ENCODE measurements around the gene EXD3.
A peak's percentile ranks its signal among the peaks of the same experiment; 100 is the strongest.

Gene EXD3

DNA sequence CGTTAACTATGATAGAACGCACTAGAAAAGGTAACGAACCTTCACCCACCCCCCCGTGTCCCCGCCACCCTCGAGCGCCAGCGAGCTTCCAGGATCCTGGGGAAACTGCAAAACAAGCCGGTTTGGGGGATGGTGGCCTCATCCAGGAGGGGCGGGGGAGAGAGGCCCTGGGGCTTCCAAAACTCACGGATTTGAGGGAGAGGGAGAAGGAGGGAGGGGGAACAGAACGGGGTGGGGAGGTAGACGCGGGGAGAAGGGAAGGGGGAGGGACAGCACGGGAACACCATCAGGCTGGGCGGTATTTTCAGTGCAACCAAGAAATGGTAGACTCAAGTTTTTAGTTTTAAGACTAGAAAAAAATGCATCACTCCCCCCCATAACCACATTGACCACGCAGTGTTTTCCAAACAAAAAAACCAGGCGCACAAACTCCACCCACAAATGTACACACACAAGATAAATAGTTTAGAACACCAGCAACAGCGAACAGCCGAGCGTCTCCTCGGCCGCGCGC is 122.3 kb downstream of the EXD3 start:
- Histone ChIP-seq H3K9ac (ENCODE audit: low read length) (no peak overlapping the region), H3K4me1 (ENCODE audit: control insufficient read depth, insufficient read depth, low read length) (peaks cover 60% of the 10 kb centered on the region), H3K36me3 (ENCODE audit: control insufficient read depth, insufficient read depth, low read length) (no peaks in the 10 kb centered on the region), H3K4me3 (ENCODE audit: low read depth, low read length) (peak overlapping the region; percentile 77), H3K27me3 (ENCODE audit: control insufficient read depth, insufficient read depth, low read length) (peaks cover 54% of the 10 kb centered on the region), H3K27ac (ENCODE audit: low read depth, low read length) (no peak overlapping the region), H3K9me3 (ENCODE audit: control insufficient read depth, insufficient read depth, low read depth, low read length) (no peaks in the 10 kb centered on the region)

DNA sequence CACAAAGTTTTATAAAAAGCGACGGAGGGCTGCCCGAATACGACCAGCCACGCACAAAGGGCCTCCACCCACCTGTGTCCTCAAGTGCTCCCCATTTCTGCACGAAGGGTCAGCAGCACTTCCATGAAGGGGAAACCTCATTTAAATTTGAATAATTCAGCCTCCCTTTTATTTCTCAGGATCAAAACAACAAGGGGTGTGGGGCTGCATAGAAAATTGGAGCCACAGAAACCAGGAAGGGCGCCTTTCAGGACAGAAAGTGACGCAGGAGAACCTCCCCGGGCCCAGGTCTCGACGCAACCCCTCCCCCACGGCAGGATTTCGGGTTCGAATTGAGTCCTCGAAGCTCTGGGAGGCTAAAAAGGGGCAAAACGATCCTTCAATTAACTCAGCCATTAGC is 123.0 kb downstream of the EXD3 start:
- Histone ChIP-seq H3K4me3 (ENCODE audit: low read depth, low read length) (peak overlapping the region; percentile 77), H3K9ac (ENCODE audit: low read length) (no peak overlapping the region), H3K27me3 (ENCODE audit: control insufficient read depth, insufficient read depth, low read length) (peaks cover 56% of the 10 kb centered on the region), H3K36me3 (ENCODE audit: control insufficient read depth, insufficient read depth, low read length) (no peaks in the 10 kb centered on the region), H3K27ac (ENCODE audit: low read depth, low read length) (no peak overlapping the region), H3K4me1 (ENCODE audit: control insufficient read depth, insufficient read depth, low read length) (peaks cover 55% of the 10 kb centered on the region), H3K9me3 (ENCODE audit: control insufficient read depth, insufficient read depth, low read depth, low read length) (no peaks in the 10 kb centered on the region)

DNA sequence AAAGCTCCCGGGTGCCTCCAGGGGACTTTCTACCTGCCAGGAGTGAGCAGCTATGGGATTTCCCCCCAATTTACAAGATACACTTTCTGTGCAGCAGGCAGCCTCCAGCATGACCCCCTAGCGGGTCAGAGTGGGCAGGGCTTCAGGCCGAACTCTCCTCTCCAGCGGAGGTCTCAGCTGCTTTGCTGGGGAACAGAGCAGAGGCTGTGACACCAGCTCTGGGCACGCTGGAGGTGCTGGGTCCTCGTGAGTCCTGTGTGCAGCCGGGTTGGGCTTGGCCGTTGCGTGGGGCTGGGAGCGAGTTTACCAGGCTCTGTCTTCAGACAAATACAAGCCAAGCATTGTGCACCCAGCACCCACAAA is 123.8 kb downstream of the EXD3 start:
- peaks cover 63% of the 10 kb centered on the region for H3K27me3 ChIP-seq (ENCODE audit: control insufficient read depth, insufficient read depth, low read length)
- no peaks in the 10 kb centered on the region for H3K9me3 ChIP-seq (ENCODE audit: control insufficient read depth, insufficient read depth, low read depth, low read length)
- peaks cover 49% of the 10 kb centered on the region for H3K4me1 ChIP-seq (ENCODE audit: control insufficient read depth, insufficient read depth, low read length)
- H3K4me3 ChIP-seq (ENCODE audit: low read depth, low read length) = peak overlapping the region; percentile 23
- H3K36me3 ChIP-seq (ENCODE audit: control insufficient read depth, insufficient read depth, low read length) = no peaks in the 10 kb centered on the region
- no peak overlapping the region for H3K9ac ChIP-seq (ENCODE audit: low read length)
- H3K27ac ChIP-seq (ENCODE audit: low read depth, low read length) = no peak overlapping the region

DNA sequence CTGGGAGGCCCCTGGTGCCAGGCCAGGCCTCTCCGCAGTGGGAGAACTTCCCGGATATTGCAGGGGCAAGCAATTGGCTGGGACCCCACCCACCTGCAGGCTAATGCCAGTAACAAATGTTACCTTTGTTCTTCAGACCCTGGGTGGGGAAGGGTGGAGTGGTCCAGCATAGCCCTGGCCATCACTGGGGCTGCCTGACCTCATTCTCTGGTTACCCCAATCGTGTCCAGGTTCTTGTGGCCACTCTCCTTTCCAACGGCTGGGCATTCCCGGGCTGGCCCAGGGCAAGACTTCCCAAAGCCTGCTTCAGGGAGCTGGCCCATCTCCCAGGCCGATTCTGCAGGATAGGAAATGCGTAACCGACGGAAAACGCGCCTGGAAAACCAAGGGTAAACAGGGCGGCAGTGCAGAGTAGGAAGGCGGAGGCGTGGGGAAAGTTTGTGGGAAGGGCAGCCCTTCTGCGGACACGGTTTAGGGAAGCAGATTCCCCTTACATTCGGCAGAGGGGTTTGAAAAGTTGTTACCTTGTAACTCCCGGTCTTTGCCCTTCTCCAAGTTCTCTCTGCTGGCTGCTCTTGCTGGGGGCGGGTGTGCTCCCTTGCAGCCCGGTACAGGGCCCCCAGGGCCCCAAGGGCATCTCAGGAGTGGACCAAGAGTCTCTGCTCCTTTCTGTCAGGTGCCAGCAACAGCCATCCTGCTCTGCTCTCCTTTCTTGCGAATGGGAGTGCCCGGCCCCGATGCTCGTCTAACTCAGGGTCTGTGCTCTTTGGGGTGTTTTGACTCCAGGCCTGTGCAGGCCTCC is 124.4 kb downstream of the EXD3 start:
- Histone ChIP-seq H3K4me1 (ENCODE audit: control insufficient read depth, insufficient read depth, low read length) (peaks cover 45% of the 10 kb centered on the region), H3K27me3 (ENCODE audit: control insufficient read depth, insufficient read depth, low read length) (peaks cover 60% of the 10 kb centered on the region), H3K9ac (ENCODE audit: low read length) (no peak overlapping the region), H3K9me3 (ENCODE audit: control insufficient read depth, insufficient read depth, low read depth, low read length) (no peaks in the 10 kb centered on the region), H3K4me3 (ENCODE audit: low read depth, low read length) (peak overlapping the region; percentile 23), H3K27ac (ENCODE audit: low read depth, low read length) (no peak overlapping the region), H3K36me3 (ENCODE audit: control insufficient read depth, insufficient read depth, low read length) (no peaks in the 10 kb centered on the region)

DNA sequence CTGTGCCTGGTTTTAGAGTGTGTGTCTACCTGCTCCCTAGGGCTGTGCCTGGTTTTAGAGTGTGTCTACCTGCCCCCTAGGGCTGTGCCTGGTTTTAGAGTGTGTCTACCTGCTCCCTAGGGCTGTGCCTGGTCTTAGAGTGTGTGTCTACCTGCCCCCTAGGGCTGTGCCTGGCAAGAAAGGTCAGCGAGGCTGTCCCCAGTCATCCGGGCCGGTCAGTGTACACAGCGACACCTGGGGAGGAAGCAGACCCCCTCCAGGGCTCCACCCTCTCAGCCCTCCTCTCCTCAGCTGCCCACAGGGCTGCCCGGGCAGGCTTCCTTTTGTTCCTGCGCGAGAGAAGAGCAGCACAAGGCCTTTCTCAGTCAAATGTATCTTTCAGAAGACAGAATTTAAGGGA is 125.0 kb downstream of the EXD3 start:
- Histone ChIP-seq H3K27ac (ENCODE audit: low read depth, low read length) (no peak overlapping the region), H3K36me3 (ENCODE audit: control insufficient read depth, insufficient read depth, low read length) (no peaks in the 10 kb centered on the region), H3K4me1 (ENCODE audit: control insufficient read depth, insufficient read depth, low read length) (peaks cover 40% of the 10 kb centered on the region), H3K9ac (ENCODE audit: low read length) (no peak overlapping the region), H3K9me3 (ENCODE audit: control insufficient read depth, insufficient read depth, low read depth, low read length) (no peaks in the 10 kb centered on the region), H3K4me3 (ENCODE audit: low read depth, low read length) (peak overlapping the region; percentile 23), H3K27me3 (ENCODE audit: control insufficient read depth, insufficient read depth, low read length) (peaks cover 55% of the 10 kb centered on the region)

DNA sequence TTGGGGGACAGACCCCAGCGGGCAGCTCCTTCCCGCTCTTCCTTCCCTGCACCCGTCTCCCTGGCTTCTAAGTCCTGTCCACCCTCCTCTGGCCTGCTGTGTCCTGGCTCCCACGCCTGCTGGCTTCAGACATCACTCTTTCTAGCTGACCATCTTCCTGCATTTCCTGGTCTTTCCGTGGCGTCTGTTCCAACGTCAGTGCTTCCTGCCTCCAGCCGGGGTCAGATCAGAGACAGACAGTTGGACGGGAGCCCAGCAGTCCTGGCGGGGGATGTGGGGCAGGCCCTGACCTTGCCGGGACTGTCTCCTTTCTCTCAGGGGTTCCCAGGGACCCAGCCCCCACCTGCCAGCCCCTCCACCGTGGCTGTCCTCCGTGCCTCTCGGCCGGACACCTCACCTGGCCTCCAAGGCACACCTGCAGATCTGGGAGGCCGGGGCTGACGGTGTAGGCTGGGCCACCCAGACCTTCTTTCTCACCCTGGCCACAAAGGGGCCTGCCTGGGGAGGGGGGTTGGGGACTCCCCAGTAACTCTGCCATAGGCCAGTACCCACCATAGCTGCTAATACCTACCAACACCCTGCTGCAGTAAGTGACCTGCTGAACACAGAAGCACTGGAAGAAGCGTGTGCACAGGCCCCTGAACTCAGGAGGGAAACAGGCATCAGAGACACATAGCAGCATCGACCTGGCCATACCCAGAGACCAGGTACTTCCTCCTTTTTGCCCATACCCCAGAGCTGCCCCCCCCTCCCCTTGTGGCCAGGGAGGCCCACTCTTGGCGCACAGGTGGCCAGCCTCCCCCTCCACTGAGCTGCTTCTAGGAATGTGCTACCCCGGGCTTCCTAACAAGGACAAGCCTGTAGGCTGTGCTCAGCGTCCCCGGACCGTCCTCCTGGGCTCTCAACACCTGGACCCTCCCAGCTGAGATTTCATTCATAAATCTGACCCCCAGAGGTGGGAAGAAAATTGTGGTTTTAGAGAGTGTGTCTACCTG is 126.0 kb downstream of the EXD3 start:
- peak overlapping the region; percentile 52 for H3K4me3 ChIP-seq (ENCODE audit: low read depth, low read length)
- peaks cover 55% of the 10 kb centered on the region for H3K27me3 ChIP-seq (ENCODE audit: control insufficient read depth, insufficient read depth, low read length)
- H3K9me3 ChIP-seq (ENCODE audit: control insufficient read depth, insufficient read depth, low read depth, low read length) = no peaks in the 10 kb centered on the region
- peaks cover 39% of the 10 kb centered on the region for H3K4me1 ChIP-seq (ENCODE audit: control insufficient read depth, insufficient read depth, low read length)
- H3K36me3 ChIP-seq (ENCODE audit: control insufficient read depth, insufficient read depth, low read length) = no peaks in the 10 kb centered on the region
- no peak overlapping the region for H3K27ac ChIP-seq (ENCODE audit: low read depth, low read length)
- no peak overlapping the region for H3K9ac ChIP-seq (ENCODE audit: low read length)

DNA sequence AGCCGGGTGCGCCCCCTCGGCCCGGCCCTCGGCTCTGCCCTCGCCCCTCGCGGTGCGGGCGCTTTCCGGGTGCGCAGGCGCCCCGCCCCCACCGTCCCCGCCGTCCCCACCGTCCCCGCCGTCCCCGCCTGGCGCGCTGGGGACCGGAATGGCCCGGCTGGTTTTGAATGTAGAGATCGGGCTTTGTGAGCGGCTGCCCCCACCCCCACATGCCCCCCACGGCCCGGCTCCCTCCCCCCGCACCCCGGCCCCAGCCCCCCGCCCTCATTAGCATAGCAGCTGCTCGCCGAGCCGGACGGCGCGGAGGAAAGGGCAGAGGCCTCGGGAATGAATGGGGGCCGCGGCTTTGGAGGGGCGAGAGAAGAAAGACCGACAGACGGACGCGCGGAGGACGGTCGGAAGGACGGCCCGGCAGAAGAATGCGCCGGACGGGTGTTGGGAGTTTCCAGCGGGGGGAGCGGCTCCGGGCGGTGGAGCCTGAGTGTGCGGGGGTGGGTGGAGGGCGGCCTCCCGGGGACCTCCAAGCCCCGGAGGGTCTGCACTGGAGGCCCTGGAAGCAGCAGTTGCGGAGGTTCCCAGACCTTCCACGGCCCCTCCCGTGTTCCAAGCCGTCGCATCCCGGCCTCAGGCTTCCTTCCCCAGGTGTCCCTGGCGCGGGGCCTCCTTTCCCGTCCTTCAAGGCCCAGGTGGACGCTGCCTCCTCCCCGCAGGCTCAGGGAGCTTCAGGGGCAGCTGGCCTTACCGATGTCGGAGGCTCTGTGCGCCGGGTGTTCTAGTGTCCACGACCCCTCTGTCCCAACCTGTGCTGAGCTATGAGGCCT is 126.9 kb downstream of the EXD3 start:
- peaks cover 36% of the 10 kb centered on the region for H3K4me1 ChIP-seq (ENCODE audit: control insufficient read depth, insufficient read depth, low read length)
- no peak overlapping the region for H3K9ac ChIP-seq (ENCODE audit: low read length)
- H3K27ac ChIP-seq (ENCODE audit: low read depth, low read length) = no peak overlapping the region
- H3K9me3 ChIP-seq (ENCODE audit: control insufficient read depth, insufficient read depth, low read depth, low read length) = no peaks in the 10 kb centered on the region
- peaks cover 51% of the 10 kb centered on the region for H3K27me3 ChIP-seq (ENCODE audit: control insufficient read depth, insufficient read depth, low read length)
- no peaks in the 10 kb centered on the region for H3K36me3 ChIP-seq (ENCODE audit: control insufficient read depth, insufficient read depth, low read length)
- peak overlapping the region; percentile 52 for H3K4me3 ChIP-seq (ENCODE audit: low read depth, low read length)

DNA sequence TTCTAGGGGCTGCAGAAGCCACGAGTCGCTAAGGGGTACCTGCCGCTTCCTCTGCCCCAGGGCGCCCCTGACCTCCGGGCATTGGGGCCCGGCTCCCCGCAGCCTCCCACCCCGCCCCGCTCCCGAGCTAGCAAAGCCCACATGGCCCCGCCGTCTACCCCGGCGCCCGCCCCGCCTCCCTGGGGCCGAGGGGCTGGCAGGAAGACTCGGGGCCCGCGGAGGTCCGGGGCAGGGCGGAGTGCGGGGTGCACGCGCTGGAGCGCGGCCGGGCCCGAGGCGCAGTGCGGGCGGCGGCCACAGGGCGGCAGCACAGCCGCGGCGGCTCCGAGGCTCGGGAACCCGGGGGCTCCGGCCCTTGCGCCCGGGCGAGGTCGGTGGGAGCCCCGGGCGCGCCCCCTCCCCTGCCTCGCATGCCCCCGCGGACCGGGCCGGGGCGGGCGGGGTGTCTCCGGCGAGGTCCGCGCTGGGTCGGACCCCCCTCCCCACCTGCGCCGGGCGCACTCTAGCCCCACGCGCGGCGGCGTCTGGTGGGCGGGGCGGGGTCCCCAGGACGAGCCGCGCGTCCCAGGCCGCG is 127.6 kb downstream of the EXD3 start:
- no peak overlapping the region for H3K27ac ChIP-seq (ENCODE audit: low read depth, low read length)
- H3K4me3 ChIP-seq (ENCODE audit: low read depth, low read length) = peak overlapping the region; percentile 32

DNA sequence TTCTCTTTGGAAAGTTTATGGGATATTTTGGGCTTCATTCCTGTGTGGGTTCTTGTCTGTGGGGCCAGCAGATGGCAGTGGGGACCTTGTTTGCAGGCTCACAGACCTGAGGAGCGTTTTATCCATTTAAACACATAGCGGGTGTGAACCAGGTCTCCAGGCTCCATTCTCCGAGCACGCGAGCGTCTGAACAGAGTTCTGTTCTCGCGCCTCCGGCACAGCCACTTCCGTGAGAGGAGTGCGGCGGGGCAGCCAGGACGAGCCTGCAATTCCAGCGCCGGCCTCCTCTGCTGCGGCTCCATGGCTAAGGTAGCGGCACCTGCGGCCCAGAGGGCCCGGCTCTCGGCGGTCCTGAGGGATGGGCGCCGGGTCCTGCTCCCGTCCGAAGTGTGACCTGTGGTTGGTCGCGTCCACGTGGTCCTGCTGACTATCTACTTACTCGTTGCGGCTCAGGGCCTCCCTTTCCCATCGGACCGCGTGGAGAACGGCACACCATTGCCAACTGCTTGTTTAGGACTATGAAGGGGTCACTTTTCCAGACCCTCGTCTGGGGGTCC is 128.2 kb downstream of the EXD3 start:
- no peak overlapping the region for H3K27ac ChIP-seq (ENCODE audit: low read depth, low read length)
- H3K36me3 ChIP-seq (ENCODE audit: control insufficient read depth, insufficient read depth, low read length) = no peaks in the 10 kb centered on the region
- H3K9ac ChIP-seq (ENCODE audit: low read length) = no peak overlapping the region
- peak overlapping the region; percentile 32 for H3K4me3 ChIP-seq (ENCODE audit: low read depth, low read length)
- peaks cover 36% of the 10 kb centered on the region for H3K4me1 ChIP-seq (ENCODE audit: control insufficient read depth, insufficient read depth, low read length)
- H3K9me3 ChIP-seq (ENCODE audit: control insufficient read depth, insufficient read depth, low read depth, low read length) = no peaks in the 10 kb centered on the region
- H3K27me3 ChIP-seq (ENCODE audit: control insufficient read depth, insufficient read depth, low read length) = peaks cover 46% of the 10 kb centered on the region

More for the DNA sequence above, 127.6 kb downstream of the EXD3 start:
- Histone ChIP-seq H3K27me3 (ENCODE audit: control insufficient read depth, insufficient read depth, low read length) (peaks cover 51% of the 10 kb centered on the region), H3K9me3 (ENCODE audit: control insufficient read depth, insufficient read depth, low read depth, low read length) (no peaks in the 10 kb centered on the region), H3K4me1 (ENCODE audit: control insufficient read depth, insufficient read depth, low read length) (peaks cover 36% of the 10 kb centered on the region), H3K9ac (ENCODE audit: low read length) (no peak overlapping the region), H3K36me3 (ENCODE audit: control insufficient read depth, insufficient read depth, low read length) (no peaks in the 10 kb centered on the region)

DNA sequence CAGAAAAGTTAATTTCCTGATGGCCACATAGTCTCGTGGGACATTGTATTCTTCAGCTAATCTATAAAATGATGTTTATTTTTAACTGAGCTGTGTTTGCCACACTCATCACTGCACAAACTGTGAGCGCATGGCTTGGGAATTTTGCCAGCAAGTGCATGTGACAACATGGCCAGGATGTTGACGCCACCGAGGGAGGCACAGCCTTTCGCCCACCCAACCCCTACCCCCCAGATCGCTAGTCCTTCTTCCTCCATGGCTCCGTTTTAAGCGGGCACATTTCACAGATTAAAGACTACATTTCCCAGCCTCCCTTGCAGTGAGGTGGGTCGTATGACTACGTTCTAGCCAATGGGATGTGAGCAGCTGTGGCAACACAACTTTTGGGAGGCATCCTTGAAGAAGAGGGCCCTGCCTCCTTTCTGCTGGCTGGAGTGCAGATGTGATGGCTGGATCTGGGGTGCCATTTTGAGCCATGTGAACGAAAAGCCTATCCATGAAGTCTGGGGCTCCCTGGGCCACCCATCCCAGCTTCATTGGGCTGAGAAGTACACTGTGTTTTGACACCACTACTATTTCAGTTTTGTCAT is 128.8 kb downstream of the EXD3 start:
- H3K4me1 ChIP-seq (ENCODE audit: control insufficient read depth, insufficient read depth, low read length) = peaks cover 34% of the 10 kb centered on the region
- no peak overlapping the region for H3K9ac ChIP-seq (ENCODE audit: low read length)
- no peaks in the 10 kb centered on the region for H3K9me3 ChIP-seq (ENCODE audit: control insufficient read depth, insufficient read depth, low read depth, low read length)
- no peak overlapping the region for H3K27ac ChIP-seq (ENCODE audit: low read depth, low read length)
- H3K36me3 ChIP-seq (ENCODE audit: control insufficient read depth, insufficient read depth, low read length) = no peaks in the 10 kb centered on the region
- no peak overlapping the region for H3K4me3 ChIP-seq (ENCODE audit: low read depth, low read length)
- H3K27me3 ChIP-seq (ENCODE audit: control insufficient read depth, insufficient read depth, low read length) = peaks cover 41% of the 10 kb centered on the region
